BLaER1 (cell line): ENCODE results near the gene TMCO4.

Experiments used
- H3K27ac ChIP-seq: shearing (Covaris generic); formaldehyde crosslinking; 2 replicates; pipeline ENCODE4 v1.8.1; 2022
- H3K27me3 ChIP-seq: shearing (Covaris generic); formaldehyde crosslinking; 2 replicates; pipeline ENCODE4 v1.8.1; 2022
- H3K36me3 ChIP-seq: shearing (Covaris generic); formaldehyde crosslinking; 2 replicates; pipeline ENCODE4 v1.8.1; 2022
- H3K4me1 ChIP-seq: shearing (Covaris generic); formaldehyde crosslinking; 2 replicates; pipeline ENCODE4 v1.8.1; 2022
- H3K4me2 ChIP-seq: shearing (Covaris generic); formaldehyde crosslinking; 2 replicates; pipeline ENCODE4 v1.8.1; 2022
- H3K4me3 ChIP-seq: shearing (Covaris generic); formaldehyde crosslinking; 2 replicates; pipeline ENCODE4 v1.8.1; 2022
- H3K9ac ChIP-seq: shearing (Covaris generic); formaldehyde crosslinking; 2 replicates; pipeline ENCODE4 v1.8.1; 2022
- H3K9me3 ChIP-seq: shearing (Covaris generic); formaldehyde crosslinking; 2 replicates; pipeline ENCODE4 v1.8.1; 2022
- H4K20me1 ChIP-seq: shearing (Covaris generic); formaldehyde crosslinking; 2 replicates; pipeline ENCODE4 v1.8.1; 2022
- Cebpa-rat ChIP-seq: shearing (Covaris generic); IDR thresholded peaks from 2 replicates; pipeline ENCODE4 v1.8.1; 2022

TMCO4 gene

DNA sequence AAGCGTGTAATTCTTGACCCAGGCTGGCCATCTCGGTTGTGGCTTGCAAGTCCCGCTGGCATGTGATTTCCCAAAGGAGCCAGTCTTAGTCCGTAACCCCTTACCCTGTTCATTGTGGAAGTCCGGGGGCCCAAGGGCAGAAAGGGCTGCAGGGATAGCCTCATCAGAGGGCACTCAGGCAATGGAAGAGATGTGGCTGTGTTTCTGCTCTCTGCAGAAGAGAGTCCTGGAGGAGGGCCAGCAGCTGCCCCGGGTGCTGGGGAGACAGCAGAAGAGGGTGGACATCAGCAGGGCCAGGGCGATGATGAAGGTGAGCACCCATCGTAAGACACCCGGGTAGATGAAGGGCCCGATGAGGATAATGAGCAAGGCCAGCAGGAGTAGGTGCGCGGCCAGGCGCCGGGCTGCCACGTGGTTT lies 14.5 kb upstream of the TMCO4 start:
- Histone ChIP-seq H3K4me3 (no peak overlapping the region), H3K4me1 (peaks cover 36% of the 10 kb centered on the region), H3K27me3 (no peaks in the 10 kb centered on the region), H3K9me3 (no peaks in the 10 kb centered on the region), H3K36me3 (no peaks in the 10 kb centered on the region), H4K20me1 (no peaks in the 10 kb centered on the region), H3K4me2 (peak overlapping the region; percentile 50), H3K9ac (no peak overlapping the region), H3K27ac (no peak overlapping the region)
- no peak for TF ChIP-seq Cebpa-rat

DNA sequence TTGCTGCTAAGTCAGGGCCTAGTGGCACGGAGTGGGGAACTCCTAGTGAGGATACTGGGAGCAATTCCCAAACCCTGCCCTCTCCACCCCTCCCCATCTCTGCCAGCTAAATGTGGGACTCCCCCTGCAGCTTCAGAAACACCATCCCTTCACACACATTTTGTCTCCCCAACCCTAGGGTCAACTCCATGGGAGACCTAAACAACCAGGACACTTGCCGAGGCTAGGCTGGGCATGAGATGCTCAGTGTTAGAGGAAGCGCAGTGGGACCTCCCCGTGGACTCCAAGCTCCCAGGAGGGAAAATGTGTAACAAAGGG lies 13.9 kb upstream of the TMCO4 start:
- Histone ChIP-seq H3K4me1 (peaks cover 32% of the 10 kb centered on the region), H3K27ac (no peak overlapping the region), H3K4me3 (no peak overlapping the region), H3K9me3 (no peaks in the 10 kb centered on the region), H3K9ac (no peak overlapping the region), H3K4me2 (peak overlapping the region; percentile 50), H3K36me3 (no peaks in the 10 kb centered on the region), H4K20me1 (no peaks in the 10 kb centered on the region), H3K27me3 (no peaks in the 10 kb centered on the region)
- TF ChIP-seq Cebpa-rat, result no peak

DNA sequence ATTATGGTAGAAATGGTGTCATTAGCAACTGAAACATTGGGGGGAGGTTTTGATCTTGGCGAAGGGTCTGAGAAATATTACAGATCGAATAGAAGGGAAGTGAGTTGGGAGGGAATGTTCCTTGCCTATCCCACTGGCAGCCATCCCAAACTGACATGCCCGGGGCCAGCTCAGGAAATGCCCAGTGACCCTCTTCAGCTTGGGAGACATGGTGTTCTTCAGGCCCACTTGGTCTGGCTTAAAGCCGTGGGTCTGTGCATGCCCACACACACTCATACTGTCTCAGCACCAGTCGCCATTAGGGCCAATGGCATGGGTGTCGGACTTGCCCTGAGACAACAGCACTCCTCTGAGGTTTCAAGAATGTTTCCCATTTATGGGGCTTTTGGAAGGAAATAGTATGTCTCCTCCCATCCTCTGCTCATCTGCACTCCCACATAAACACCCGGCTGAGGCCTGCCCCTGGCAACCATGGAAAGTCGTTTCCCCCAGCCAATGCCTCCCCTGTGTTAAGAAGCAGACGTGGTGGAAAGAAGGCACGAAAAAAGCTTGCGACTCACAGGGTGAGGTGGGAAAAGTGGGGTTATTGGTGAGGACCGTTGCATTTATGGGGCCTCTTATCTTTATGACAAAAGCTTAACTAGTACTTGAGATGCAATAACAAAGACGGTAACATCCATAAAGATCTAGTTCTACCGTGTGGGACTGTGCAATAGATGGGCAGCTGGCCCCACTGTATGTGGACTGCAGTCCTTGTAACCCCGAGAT lies 13.3 kb upstream of the TMCO4 start:
- no peaks in the 10 kb centered on the region for H3K9me3 ChIP-seq
- no peak overlapping the region for H3K27ac ChIP-seq
- H3K27me3 ChIP-seq, result no peaks in the 10 kb centered on the region
- H3K4me2 ChIP-seq, result peak overlapping the region; percentile 50
- no peak for TF ChIP-seq Cebpa-rat
- H3K4me1 ChIP-seq, result peaks cover 32% of the 10 kb centered on the region
- H3K4me3 ChIP-seq, result no peak overlapping the region
- H4K20me1 ChIP-seq, result no peaks in the 10 kb centered on the region
- H3K9ac ChIP-seq, result no peak overlapping the region
- no peaks in the 10 kb centered on the region for H3K36me3 ChIP-seq

DNA sequence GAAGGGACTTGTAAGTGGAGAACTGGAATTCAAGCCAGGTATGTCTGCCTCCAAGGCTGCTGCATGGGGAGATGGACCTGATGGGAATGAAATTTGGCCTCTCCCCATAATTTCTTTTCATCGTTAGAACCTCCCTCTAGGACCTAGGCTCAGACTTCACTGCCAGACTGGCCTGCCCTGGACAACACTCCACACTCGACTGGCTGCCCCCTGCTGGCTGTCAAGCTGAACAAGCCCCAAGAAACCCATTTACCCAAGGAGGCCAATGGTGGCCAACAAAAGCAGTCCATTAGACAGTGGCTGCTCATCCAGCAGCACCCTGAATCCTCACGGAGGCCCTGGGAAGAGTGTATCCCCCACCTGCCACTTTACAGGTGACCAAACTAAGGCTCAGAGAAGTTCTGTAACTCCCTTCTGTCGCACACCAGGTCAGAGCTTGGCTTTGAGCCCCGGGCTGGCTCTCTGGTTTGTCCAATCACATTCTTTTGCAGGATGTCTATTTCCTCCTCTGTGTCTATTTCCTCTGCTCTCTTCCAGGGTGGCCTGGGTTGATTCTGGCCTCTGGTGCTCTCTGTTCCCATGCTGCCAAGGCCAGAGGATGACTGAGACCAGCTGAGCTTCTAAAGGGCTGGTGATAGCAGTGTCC lies 11.6 kb upstream of the TMCO4 start:
- peaks cover 32% of the 10 kb centered on the region for H3K4me1 ChIP-seq
- H3K9me3 ChIP-seq, result no peaks in the 10 kb centered on the region
- no peak overlapping the region for H3K27ac ChIP-seq
- no peaks in the 10 kb centered on the region for H3K36me3 ChIP-seq
- H4K20me1 ChIP-seq, result no peaks in the 10 kb centered on the region
- no peak overlapping the region for H3K4me2 ChIP-seq
- H3K9ac ChIP-seq, result no peak overlapping the region
- no peaks in the 10 kb centered on the region for H3K27me3 ChIP-seq
- no peak overlapping the region for H3K4me3 ChIP-seq
- no peak for TF ChIP-seq Cebpa-rat

DNA sequence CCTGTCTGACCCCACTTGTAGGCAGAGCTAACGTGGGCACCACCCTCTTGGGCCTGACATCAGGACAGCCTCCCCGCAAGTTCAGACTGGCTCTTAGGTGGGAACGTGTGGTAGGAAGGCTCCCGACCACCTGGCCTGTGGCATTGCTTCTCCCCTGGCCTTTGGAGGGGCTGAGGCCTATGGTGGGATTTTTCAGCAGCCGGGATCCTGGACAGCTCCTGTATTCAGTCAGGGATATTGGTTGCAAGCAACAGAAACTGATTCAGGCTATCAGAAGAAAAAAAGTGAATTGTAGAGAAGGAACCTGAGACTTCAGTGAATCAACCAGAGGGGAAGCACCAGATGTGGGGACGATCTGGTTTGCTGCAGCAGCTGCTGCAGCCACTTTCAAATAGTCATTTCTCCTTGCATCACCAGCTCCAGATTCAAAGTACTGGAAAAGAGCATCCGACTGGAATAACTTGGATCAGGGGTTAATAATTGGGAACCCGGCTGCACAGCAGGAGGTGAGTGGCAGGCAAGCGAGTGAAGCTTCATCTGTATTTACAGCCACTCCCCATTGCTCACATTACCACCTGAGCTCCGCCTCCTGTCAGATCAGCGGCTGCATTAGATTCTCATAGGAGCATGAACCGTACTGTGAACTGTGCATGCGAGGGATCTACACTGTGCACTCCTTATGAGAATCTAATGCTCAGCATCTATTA lies 9.5 kb upstream of the TMCO4 start:
- no peak for TF ChIP-seq Cebpa-rat
- no peaks in the 10 kb centered on the region for H3K9me3 ChIP-seq
- no peaks in the 10 kb centered on the region for H4K20me1 ChIP-seq
- H3K27ac ChIP-seq, result no peak overlapping the region
- no peak overlapping the region for H3K4me3 ChIP-seq
- H3K4me1 ChIP-seq, result peaks cover 11% of the 10 kb centered on the region
- no peak overlapping the region for H3K4me2 ChIP-seq
- no peaks in the 10 kb centered on the region for H3K27me3 ChIP-seq
- no peaks in the 10 kb centered on the region for H3K36me3 ChIP-seq
- H3K9ac ChIP-seq, result no peak overlapping the region

DNA sequence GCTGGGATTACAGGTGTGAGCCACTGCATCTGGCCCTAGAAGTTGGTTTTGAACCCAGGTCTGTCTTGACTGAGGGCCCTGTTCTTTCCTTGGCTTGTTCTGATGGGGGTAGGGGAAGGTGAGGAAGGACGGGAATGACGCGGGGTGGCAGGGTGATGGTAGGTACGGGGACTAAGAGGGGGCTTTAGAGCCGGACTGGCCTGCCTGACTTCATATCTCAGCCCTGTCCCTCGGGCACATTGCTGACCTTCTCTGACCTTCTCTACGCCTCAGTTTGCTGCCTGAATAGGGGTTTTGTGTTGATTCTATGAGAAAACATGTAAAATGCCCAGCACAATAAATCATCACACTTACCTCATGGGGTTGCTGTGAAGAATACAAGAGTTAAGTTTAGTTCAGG lies 8.6 kb upstream of the TMCO4 start:
- TF ChIP-seq Cebpa-rat, result no peak
- Histone ChIP-seq H3K4me2 (no peak overlapping the region), H3K27me3 (no peaks in the 10 kb centered on the region), H3K4me3 (no peak overlapping the region), H3K4me1 (peaks cover 3% of the 10 kb centered on the region), H3K9me3 (no peaks in the 10 kb centered on the region), H4K20me1 (no peaks in the 10 kb centered on the region), H3K9ac (no peak overlapping the region), H3K36me3 (no peaks in the 10 kb centered on the region), H3K27ac (no peak overlapping the region)

DNA sequence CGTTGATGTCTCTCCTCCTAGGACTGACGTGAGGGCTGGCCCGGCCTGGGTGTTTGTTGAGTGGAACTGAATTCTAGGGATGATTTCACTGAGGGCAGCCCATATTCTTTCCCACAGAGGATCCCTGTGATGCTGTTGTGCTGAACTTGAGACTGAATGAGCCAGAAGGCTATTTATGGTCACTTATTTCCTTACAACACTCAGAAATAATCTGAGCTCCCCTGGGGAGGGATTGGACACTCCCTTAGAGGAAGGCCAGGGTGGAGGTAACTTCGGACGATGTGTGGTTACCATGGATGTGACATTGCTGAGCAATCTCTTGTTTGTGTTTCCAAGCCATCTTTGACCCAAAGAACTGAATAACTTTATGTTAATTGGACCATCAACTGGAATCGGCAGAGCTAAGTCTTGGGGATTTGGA lies 5.1 kb upstream of the TMCO4 start:
- TF ChIP-seq Cebpa-rat, result no peak
- Histone ChIP-seq H3K27ac (no peak overlapping the region), H3K36me3 (no peaks in the 10 kb centered on the region), H3K4me1 (peaks cover 13% of the 10 kb centered on the region), H3K9ac (no peak overlapping the region), H4K20me1 (no peaks in the 10 kb centered on the region), H3K4me2 (no peak overlapping the region), H3K27me3 (no peaks in the 10 kb centered on the region), H3K9me3 (no peaks in the 10 kb centered on the region), H3K4me3 (no peak overlapping the region)

DNA sequence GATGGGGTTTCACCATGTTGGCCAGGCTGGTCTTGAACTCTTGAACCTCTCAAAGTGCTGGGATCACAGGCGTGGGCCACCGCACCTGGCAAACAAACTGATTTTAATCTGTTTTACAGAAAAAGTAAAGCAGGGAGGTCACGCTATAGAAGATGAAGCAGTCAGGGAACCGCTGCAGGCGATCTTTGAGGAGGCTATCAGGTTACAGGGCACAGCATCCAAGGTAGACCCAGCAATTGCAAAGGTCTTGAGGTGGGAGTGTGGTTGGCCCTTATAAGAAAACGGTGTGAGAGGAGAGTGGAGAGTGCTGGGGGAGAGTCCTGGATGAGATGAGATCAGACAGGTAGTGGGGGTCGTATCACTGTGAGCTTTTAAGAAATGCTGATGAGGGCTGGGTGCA lies 2.6 kb upstream of the TMCO4 start:
- H3K36me3 ChIP-seq, result no peaks in the 10 kb centered on the region; the same call in 1 of the 2 replicates
- H3K4me1 ChIP-seq, result peaks cover 30% of the 10 kb centered on the region
- H3K9me3 ChIP-seq, result no peaks in the 10 kb centered on the region
- H4K20me1 ChIP-seq, result no peaks in the 10 kb centered on the region
- H3K27ac ChIP-seq, result no peak overlapping the region
- H3K4me3 ChIP-seq, result no peak overlapping the region
- H3K4me2 ChIP-seq, result no peak overlapping the region
- no peak for TF ChIP-seq Cebpa-rat
- H3K9ac ChIP-seq, result no peak overlapping the region
- no peaks in the 10 kb centered on the region for H3K27me3 ChIP-seq

DNA sequence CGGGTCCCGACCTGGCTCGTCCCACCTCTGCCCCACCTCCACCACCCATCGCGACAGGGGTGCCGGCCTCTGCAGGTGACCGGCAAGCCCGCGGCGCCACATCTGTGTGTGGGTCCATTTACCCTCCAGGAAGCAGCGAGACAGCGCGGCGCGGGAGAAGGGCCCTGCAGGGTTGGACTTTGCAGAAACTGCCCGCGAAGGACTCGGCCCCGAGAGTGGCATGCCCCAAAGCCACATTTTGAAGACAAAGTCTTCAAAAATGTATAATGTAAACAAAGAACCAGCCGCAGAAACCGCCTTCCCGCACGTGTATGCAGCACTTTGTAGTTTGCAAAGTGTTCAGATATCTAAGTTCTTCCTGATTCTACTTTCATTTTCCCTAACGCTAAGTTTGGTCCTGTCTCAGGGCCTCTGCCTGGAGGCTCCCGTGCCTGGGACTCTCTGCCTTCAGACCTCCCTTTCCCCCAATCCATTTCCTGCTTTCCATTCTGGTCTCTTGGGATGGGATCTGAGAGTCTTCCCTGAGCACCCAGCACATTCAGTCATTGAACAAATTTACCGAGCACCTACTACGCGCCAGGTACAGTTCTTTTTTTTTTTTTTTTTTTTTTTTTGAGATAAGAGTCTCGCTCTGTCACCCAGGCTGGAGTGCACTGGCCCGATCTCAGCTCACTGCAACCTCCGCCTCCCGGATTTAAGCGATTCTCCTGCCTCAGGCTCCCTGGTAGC lies 524 bp upstream of the TMCO4 start:
- Histone ChIP-seq H3K27me3 (no peaks in the 10 kb centered on the region), H3K36me3 (peaks cover 8% of the 10 kb centered on the region; the same call in 1 of the 2 replicates), H4K20me1 (no peaks in the 10 kb centered on the region), H3K4me3 (peak overlapping the region; percentile 73), H3K4me1 (peaks cover 30% of the 10 kb centered on the region), H3K27ac (peak overlapping the region; percentile 93), H3K9me3 (no peaks in the 10 kb centered on the region), H3K9ac (peak overlapping the region; percentile 86), H3K4me2 (peak overlapping the region; percentile 88)
- no peak for TF ChIP-seq Cebpa-rat
